NCI-H2227 (cell line): ENCODE data around the gene RACGAP1.
"Not testable (repeated sequence)": the region's sequence is repeated elsewhere in the genome, so short reads cannot be mapped to it uniquely, and the experiment has no call there.

ENCODE experiments used
- DNase-seq: peaks from one replicate; lab custom pipeline; 2025; ENCODE audit not compliant: unreplicated experiment; lab: John Stamatoyannopoulos, UW

Gene RACGAP1

GRCh38 chr12:49987625-49988303 is 37.5 kb downstream of the RACGAP1 start:
- no peak for DNase-seq

- not testable (repeated sequence) for DNase-seq
Observed at GRCh38 chr12:49986476-49986875, 38.8 kb downstream of the RACGAP1 start.

- DNase-seq: no peak
Observed at GRCh38 chr12:49985981-49986380, 39.3 kb downstream of the RACGAP1 start.

DNA sequence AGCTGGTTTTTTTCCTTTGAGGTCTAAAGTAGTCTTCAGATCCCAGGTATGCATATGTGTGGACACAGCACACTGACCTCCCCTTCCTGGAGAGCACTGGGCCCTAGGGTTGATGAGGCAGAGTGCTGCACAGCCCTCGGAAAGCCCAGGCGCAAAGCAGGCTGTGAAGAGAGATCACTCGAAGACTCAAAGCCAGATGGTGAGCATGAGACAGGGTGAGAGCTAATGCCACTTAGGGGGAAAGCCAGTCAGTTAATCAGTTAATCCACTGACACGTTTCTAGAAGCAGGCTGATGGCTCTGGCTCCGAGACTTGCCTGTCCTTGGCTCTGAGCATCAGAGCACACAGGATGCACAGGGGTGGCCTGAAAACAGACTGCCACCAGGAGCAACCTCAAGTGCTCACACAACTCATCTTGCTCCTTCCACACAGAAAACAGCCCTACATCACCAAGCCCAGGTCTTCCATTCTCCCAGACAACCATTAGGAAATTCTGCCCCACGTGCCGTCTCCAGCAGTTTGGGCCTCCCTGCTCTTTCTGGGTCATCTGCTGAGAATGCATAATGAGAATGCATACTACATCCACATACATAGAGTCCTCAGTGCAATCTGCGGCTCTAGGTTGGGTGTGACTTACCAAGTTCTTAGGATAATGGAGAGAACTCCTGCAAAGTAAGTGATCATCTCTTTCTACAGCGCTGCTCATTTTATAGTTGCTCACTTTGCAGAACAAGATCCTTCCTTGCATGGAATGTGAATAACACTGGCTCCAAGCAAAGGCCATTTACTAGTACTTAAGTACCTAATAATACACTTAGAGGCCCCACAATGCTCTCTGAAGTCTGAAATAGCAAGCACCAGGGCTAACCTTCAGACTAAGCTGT is 40.6 kb downstream of the RACGAP1 start:
- DNase-seq: no peak

DNA sequence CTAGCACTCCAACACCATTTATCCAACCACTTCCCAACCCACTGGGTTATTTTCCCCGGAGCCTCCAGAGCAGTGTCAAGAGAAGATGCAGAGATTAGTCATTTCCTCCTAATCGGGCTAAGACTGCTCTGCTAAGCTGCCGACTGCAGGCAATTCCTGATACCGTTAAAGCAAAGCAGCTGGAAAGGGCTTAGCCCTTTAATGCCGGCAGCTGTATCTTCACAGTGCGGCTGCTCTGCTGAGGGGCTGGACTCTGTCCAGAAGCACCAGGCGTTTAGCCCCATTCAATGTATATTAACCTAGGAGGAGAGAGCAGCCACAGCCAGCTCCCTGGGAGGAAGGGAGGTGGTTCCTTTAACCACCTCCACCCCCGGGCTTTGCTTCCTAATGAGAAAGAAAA is 41.4 kb downstream of the RACGAP1 start:
- DNase-seq: peak; percentile 72

- DNase-seq: no peak
Observed at GRCh38 chr12:49982246-49983087, 42.8 kb downstream of the RACGAP1 start.

DNA sequence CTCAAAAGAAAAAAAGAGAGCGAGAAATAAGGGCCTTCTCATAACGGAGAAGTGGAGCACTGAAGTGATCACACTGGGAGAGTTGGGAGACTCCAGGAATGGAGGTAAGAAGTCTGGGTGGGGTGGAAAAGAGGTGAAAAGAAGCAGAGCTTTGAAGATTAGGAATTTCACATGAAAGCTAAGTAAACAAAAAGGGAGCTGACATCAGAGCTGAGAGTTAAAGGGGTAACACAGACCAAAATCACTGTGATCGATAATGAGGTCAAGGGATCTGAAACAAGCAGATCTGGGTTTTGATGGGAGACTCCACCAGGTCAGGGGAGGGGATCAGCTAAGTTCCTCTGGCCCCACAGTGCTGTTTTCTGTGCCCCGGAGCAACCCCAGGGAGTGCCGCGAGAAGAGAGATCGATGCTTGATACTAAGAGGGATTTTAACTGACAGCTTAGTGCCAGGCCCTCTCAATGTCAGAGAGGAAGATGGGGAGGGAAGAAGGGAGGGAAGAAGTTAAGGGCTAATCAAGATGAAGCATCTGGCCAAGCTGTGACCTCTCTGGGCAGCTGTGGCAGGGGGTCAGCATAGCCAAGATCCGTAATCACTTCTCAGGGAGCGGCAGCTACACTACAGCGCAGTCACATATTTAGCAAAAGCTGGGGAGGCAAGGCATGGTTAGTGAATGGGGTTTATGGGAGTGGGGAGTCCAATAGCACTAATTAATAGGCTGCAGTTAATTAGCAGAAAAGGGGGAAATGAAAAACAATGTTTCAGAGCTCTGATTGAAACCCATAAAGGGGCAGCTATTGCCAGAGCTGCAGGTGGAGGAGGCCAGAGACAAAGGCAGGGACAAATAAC is 44.6 kb downstream of the RACGAP1 start:
- no peak for DNase-seq

GRCh38 chr12:49979791-49980190 is 45.5 kb downstream of the RACGAP1 start:
- no peak for DNase-seq

- DNase-seq: no peak
Observed at GRCh38 chr12:49979016-49979586, 46.2 kb downstream of the RACGAP1 start.

GRCh38 chr12:49978125-49978524 is 47.2 kb downstream of the RACGAP1 start:
- no peak for DNase-seq

- DNase-seq: no peak
Observed at GRCh38 chr12:49976557-49976956, 48.7 kb downstream of the RACGAP1 start.

GRCh38 chr12:49975318-49975761 is 50.0 kb downstream of the RACGAP1 start:
- no peak for DNase-seq

DNA sequence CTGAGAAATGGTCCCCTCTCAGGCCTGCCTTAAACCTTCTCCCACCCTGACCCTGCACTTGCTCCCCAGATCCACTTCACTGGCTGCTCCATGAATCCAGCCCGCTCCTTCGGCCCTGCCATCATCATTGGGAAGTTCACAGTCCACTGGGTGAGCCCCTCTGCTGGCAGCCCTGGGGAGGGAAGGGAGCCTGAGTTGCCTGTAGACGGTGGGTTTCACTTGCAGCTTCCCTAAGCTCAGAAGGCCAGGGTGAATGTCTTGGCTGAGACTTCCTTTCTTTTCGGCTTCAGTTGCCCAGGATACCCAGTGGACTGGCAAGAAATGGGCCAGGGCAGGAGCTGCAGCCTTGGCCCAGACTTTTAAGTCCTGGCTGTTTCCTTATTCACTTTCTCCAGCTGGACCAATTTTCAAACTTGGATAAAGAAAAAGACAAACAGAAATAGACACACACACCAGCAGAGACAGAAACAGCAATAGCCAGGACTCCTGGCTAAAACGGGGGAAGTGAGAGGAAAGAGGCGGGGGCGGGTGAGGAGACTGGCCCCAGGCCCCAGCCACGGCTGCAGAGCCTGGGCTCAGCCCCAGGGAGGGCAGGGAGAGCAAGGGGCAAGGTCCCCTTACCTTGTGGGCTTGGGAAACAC is 50.5 kb downstream of the RACGAP1 start:
- no peak for DNase-seq

GRCh38 chr12:49974231-49974675 is 51.0 kb downstream of the RACGAP1 start:
- peak; percentile 52 for DNase-seq

DNA sequence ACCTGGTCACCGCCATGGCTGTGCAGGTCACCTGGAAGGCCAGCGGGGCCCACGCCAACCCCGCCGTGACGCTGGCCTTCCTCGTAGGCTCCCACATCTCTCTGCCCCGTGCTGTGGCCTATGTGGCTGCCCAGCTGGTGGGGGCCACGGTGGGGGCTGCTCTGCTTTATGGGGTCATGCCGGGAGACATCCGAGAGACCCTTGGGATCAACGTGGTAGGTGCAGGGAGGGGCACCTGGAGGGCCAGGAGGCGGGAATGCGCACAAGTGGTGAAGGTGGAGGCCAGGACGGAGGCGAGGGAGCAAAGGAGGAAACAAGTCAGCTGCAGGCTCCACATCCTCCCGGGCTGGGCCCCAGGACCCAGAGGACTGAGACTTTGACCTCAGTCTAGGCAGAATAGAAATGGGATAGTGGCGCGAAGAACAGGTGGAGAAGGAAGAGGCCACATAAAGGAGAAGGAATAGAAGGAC is 51.9 kb downstream of the RACGAP1 start:
- DNase-seq: no peak

GRCh38 chr12:49972641-49973360 is 52.5 kb downstream of the RACGAP1 start, which contains the start of gene AQP6:
Gene AQP6 (plus strand): TSS chr12:49972947. CDS start chr12:49973174, 227 bp downstream.
- DNase-seq: no peak

GRCh38 chr12:49972129-49972528 is 53.2 kb downstream of the RACGAP1 start:
- DNase-seq: no peak

- no peak for DNase-seq
Observed at GRCh38 chr12:49971141-49971540, 54.2 kb downstream of the RACGAP1 start.

DNA sequence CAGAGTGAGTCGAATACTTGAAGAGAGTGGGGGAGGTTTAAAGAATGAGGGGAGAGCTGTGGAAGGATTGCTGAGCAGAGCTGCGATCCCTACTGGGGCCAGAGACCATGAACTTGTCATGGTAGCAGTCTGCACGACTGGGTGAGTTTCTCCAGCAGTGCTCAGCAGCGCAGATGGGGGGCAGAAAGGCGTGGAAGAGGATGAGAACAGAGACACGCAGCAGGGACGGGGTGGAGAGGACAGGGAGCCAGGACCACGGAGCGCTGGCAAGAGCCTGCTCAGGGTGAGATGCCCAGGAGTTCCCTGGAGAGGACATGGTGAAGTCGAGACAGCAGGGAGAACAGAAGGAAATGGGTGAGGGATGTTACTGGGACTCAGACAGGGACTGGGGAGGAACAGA is 54.6 kb downstream of the RACGAP1 start:
- DNase-seq: no peak
